A549 (cell line): ENCODE measurements around the gene STK16.

ENCODE experiments used
- CEBPB ChIP-seq, 2 experiments: fragments of >200 bp in 1 of 2; sonication (Bioruptor Twin) in 1 of 2; formaldehyde crosslinking in 1 of 2; IDR thresholded peaks; 2 replicates each; pipeline ENCODE4 v1.6.1; 2012 to 2016
- CTCF ChIP-seq: fragments of >200 bp; sonication (Bioruptor Twin); formaldehyde crosslinking; IDR thresholded peaks from 3 replicates; pipeline ENCODE4 v1.5.1; 2016
- EP300 ChIP-seq, 2 experiments: fragments of >200 bp; sonication (Bioruptor Twin); formaldehyde crosslinking; IDR thresholded peaks; 2 replicates in 1 of 2; 3 replicates in 1 of 2; pipeline ENCODE4 v1.6.1; 2016 to 2017
- ESRRA ChIP-seq: fragments of 150-350 bp; IDR thresholded peaks from 2 replicates; pipeline ENCODE4 v1.6.1; 2014; ENCODE audit warnings: mild to moderate bottlenecking, low read length, borderline replicate concordance
- MAZ ChIP-seq: fragments of 150-350 bp; IDR thresholded peaks from 2 replicates; pipeline ENCODE4 v1.6.1; 2014; ENCODE audit warnings: antibody characterized with exemption, low read depth, low read length, borderline replicate concordance
- MYC ChIP-seq: IDR thresholded peaks from 2 replicates; pipeline ENCODE4 v1.6.1; 2012; ENCODE audit warnings: mild to moderate bottlenecking, inconsistent platforms, low read length, improper control_type of control experiment, borderline replicate concordance
- NPAS2 ChIP-seq: fragments of 250-450 bp; sonication (Bioruptor Pico); IDR thresholded peaks from 2 replicates; pipeline ENCODE4 v1.8.0; 2022; ENCODE audit warnings: mild to moderate bottlenecking, moderate library complexity, borderline replicate concordance
- POLR2A ChIP-seq: IDR thresholded peaks from 2 replicates; pipeline ENCODE4 v1.6.1; 2012; ENCODE audit warnings: mild to moderate bottlenecking, low read length
- REST ChIP-seq: fragments of 200-600 bp; sonication (generic); IDR thresholded peaks from 2 replicates; pipeline ENCODE4 v1.6.1; 2016; ENCODE audit warnings: antibody characterized with exemption, mild to moderate bottlenecking, moderate library complexity

- TF ChIP-seq CTCF (no peak), EP300 (IDR thresholded peaks at IDR 0.05) (no peak), CEBPB (IDR thresholded peaks at IDR 0.05) (no peak), MYC (no peak), MAZ (no peak), POLR2A (no peak), REST (no peak), NPAS2 (CRISPR knock-in tag) (no peak), ESRRA (no peak)
These were observed 45.6 kb upstream of the STK16 start for GRCh38 chr2:219199470-219200211.
